Astrocyte of the cerebellum (primary cell): ENCODE results near the gene TMCO4.

Experiments
- DNase-seq: peaks from one replicate; pipeline ENCODE4 v3.0.0-alpha.2; 2011; ENCODE audit warnings: low read depth
- H3K4me3 ChIP-seq: 2 replicates; pipeline ENCODE4 v1.5.1; 2011; ENCODE audit warnings: mild to moderate bottlenecking, low read depth, low read length, moderate library complexity
- CTCF ChIP-seq: IDR thresholded peaks from 2 replicates; pipeline ENCODE4 v1.5.1; 2012; ENCODE audit warnings: low read length, low read depth, moderate library complexity, mild to moderate bottlenecking; ENCODE audit errors: missing control alignments
- in situ Hi-C: cut with HindIII; loops from 2 replicates; pipeline ENCODE4 v1.10.0; 2017; ENCODE audit warnings: low sequenced_read_pairs

TMCO4 gene

GRCh38 chr1:19804831-19805251 lies 5.1 kb upstream of the TMCO4 start:
- H3K4me3 ChIP-seq, result no peak overlapping the region
- no peak for TF ChIP-seq CTCF
- in situ Hi-C loops, result no loop called here
- DNase-seq, result no peak

DNA sequence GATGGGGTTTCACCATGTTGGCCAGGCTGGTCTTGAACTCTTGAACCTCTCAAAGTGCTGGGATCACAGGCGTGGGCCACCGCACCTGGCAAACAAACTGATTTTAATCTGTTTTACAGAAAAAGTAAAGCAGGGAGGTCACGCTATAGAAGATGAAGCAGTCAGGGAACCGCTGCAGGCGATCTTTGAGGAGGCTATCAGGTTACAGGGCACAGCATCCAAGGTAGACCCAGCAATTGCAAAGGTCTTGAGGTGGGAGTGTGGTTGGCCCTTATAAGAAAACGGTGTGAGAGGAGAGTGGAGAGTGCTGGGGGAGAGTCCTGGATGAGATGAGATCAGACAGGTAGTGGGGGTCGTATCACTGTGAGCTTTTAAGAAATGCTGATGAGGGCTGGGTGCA lies 2.6 kb upstream of the TMCO4 start:
- in situ Hi-C loops, result no loop called here
- no peak overlapping the region for H3K4me3 ChIP-seq
- TF ChIP-seq CTCF, result no peak
- DNase-seq, result no peak

DNA sequence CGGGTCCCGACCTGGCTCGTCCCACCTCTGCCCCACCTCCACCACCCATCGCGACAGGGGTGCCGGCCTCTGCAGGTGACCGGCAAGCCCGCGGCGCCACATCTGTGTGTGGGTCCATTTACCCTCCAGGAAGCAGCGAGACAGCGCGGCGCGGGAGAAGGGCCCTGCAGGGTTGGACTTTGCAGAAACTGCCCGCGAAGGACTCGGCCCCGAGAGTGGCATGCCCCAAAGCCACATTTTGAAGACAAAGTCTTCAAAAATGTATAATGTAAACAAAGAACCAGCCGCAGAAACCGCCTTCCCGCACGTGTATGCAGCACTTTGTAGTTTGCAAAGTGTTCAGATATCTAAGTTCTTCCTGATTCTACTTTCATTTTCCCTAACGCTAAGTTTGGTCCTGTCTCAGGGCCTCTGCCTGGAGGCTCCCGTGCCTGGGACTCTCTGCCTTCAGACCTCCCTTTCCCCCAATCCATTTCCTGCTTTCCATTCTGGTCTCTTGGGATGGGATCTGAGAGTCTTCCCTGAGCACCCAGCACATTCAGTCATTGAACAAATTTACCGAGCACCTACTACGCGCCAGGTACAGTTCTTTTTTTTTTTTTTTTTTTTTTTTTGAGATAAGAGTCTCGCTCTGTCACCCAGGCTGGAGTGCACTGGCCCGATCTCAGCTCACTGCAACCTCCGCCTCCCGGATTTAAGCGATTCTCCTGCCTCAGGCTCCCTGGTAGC lies 524 bp upstream of the TMCO4 start:
- TF ChIP-seq CTCF, result no peak
- in situ Hi-C loops, result no loop called here
- peak overlapping the region; percentile 43 for H3K4me3 ChIP-seq
- peak; percentile 78 for DNase-seq

DNA sequence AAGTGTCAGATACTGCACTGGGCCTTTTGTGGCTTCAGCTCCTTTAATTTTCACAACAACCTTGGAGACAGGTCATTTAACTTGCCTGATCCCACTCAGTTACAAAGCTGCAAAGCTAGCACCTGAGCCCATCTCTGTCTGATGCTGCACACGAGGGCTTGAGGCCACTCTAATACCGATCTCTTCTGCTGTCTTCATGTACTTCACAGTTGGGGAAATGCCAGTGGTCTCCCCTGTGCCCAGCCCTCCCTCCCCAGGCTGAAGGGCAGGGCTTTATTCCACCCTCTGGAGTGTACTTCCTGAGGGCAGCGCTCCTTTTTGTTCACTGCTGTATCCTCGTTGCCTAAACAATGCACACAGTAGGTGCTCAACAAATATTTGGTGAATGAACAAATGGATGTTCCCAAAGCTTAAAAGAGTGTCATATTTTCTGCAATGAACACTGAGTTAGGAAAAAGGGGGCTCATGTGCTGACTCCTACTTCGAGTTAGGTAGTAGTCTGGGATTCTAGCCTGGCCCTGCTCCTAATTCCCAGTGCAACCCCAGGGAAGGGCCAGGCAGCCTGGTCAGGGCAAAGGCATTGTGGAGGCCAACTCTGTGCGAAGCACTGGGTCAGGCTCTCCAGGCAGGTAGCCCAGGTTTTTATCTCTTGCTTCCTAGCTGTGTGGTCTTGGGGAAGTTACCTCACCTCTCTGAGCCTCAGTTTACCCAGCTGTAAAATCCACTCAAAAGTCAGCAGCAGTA lies 1.1 kb downstream of the TMCO4 start:
- no peak for DNase-seq
- H3K4me3 ChIP-seq, result peak overlapping the region; percentile 43
- in situ Hi-C loops, result no loop called here
- no peak for TF ChIP-seq CTCF

DNA sequence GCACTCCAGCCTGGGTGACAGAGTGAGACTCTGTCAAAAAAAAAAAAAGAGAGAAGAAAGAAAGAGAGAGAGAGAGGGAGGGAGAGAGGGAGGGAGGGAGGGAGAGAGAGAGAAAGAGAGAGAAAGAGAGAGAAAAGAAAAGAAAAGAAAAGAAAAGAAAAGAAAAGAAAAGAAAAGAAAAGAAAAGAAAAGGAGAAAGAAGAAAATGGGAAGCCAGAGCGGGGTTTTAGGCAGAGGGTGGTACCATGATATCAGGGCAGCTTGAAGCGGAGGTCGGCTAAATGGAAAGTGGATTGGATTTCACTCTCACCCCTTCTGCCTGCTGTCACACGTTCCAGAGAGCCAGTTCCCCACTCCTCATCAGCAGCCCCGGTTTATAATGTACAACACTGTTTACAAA lies 1.9 kb downstream of the TMCO4 start:
- no peak overlapping the region for H3K4me3 ChIP-seq
- in situ Hi-C loops, result no loop called here
- no peak for TF ChIP-seq CTCF
- DNase-seq, result no peak

DNA sequence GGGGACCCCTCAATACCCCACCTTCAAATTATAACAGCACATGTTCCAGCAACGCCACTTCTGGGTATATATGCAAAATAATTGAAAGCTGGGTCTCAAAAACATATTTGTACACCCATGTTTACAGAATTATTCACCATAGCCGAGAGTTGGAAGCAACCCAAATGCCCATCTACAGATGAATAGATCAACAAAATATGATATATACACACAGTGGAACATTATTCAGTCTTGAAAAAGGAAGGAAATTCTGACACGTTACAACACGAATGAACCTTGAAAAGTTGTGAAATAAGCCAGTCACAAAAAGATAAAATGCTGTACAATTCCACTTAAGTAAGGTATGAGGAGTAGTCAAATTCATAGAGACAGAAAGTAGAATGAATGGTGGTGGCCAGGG lies 5.1 kb downstream of the TMCO4 start:
- H3K4me3 ChIP-seq, result no peak overlapping the region
- DNase-seq, result no peak
- no peak for TF ChIP-seq CTCF
- in situ Hi-C loops, result no loop called here
